Measurements from ENCODE around the gene ZNF582.
"Not testable (repeated sequence)": the region's sequence is repeated elsewhere in the genome, so short reads cannot be mapped to it uniquely, and the experiment has no call there.

DNA sequence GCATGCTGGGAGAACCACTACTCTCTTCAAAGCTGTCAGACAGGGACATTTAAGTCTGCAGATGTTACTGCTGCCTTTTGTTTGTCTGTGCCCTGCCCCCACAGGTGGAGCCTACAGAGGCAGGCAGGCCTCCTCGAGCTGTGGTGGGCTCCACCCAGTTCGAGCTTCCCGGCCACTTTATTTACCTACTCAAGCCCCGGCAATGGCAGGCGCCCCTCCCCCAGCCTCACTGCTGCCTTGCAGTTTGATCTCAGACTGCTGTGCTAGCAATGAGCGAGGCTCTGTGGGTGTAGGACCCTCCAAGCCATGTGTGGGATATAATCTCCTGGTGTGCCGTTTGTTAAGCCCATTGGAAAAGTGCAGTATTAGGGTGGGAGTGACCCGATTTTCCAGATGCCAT lies 56.3 kb downstream of the ZNF582 start:
- TF ChIP-seq SNAI2 (CRISPR knock-in tag; IDR thresholded peaks at IDR 0.05); ZFP3 (CRISPR knock-in tag; IDR thresholded peaks at IDR 0.05); PPARA (CRISPR knock-in tag; IDR thresholded peaks at IDR 0.05; ENCODE audit: borderline replicate concordance); TSHZ2 (CRISPR knock-in tag; IDR thresholded peaks at IDR 0.05); RARB (CRISPR knock-in tag; IDR thresholded peaks at IDR 0.05); ARNTL (CRISPR knock-in tag; IDR thresholded peaks at IDR 0.05; ENCODE audit: borderline replicate concordance, low read depth): not testable (repeated sequence)
